ENCODE measurements around the gene CSNK1G1. TPM values are rescaled to one million over a fixed set of nuclear protein-coding genes. Genes with fewer than 3 reads are reported as not detected.

CSNK1G1 gene
- total RNA-seq, 2 donors from 2014 or later, result 3.5 to 4.8 TPM

GRCh38 chr15:64152507-64153387 lies 203.2 kb downstream of the CSNK1G1 start:
- Histone ChIP-seq H3K27me3 (no peaks in the 10 kb centered on the region), H3K27ac (peak overlapping the region; percentile 86 to 92), H3K36me3 (peaks cover 30% of the 10 kb centered on the region), H3K4me3 (peak overlapping the region; percentile 47 to 60), H3K9me3 (no peaks in the 10 kb centered on the region), H3K4me1 (peaks cover 0 to 47% of the 10 kb centered on the region in 2 donors)
- DNase-seq (ENCODE audit: low spot score), result no peak
- no peak for TF ChIP-seq CTCF (IDR thresholded peaks at IDR 0.05)

GRCh38 chr15:64151727-64152506 lies 204.1 kb downstream of the CSNK1G1 start, which contains the start of gene SNX22:
TSS of gene SNX22 (plus strand) at chr15:64151731. CDS start at chr15:64151776, 45 bp downstream.
- DNase-seq (ENCODE audit: low spot score), result no peak

GRCh38 chr15:64149893-64150578 lies 205.9 kb downstream of the CSNK1G1 start:
- peaks cover 2% of the 10 kb centered on the region for H3K36me3 ChIP-seq
- no peaks in the 10 kb centered on the region for H3K27me3 ChIP-seq
- no peak for TF ChIP-seq CTCF (IDR thresholded peaks at IDR 0.05)
- H3K4me3 ChIP-seq, result no peak overlapping the region
- peaks cover 0 to 49% of the 10 kb centered on the region in 2 donors for H3K4me1 ChIP-seq
- no peak overlapping the region for H3K27ac ChIP-seq
- DNase-seq (ENCODE audit: low spot score), result no peak
- H3K9me3 ChIP-seq, result no peaks in the 10 kb centered on the region

More at GRCh38 chr15:64151727-64152506, 204.1 kb downstream of the CSNK1G1 start, which contains the start of gene SNX22:
- Histone ChIP-seq H3K36me3 (peaks cover 21% of the 10 kb centered on the region), H3K4me1 (peaks cover 0 to 43% of the 10 kb centered on the region in 2 donors), H3K9me3 (no peaks in the 10 kb centered on the region), H3K27ac (peak within 1 kb of the TSS; percentile 86 to 92), H3K4me3 (peak within 1 kb of the TSS; percentile 47 to 60), H3K27me3 (no peaks in the 10 kb centered on the region)
- no peak for TF ChIP-seq CTCF (IDR thresholded peaks at IDR 0.05)

- Histone ChIP-seq H3K4me1 (peaks cover 0 to 49% of the 10 kb centered on the region in 2 donors), H3K27ac (no peak overlapping the region), H3K4me3 (no peak overlapping the region)
These were observed 206.5 kb downstream of the CSNK1G1 start for GRCh38 chr15:64149424-64149823.

More at GRCh38 chr15:64149424-64149823, 206.5 kb downstream of the CSNK1G1 start:
- H3K27me3 ChIP-seq, result no peaks in the 10 kb centered on the region
- no peak for DNase-seq (ENCODE audit: low spot score)
- H3K36me3 ChIP-seq, result peaks cover 4% of the 10 kb centered on the region
- H3K9me3 ChIP-seq, result no peaks in the 10 kb centered on the region
- TF ChIP-seq CTCF (IDR thresholded peaks at IDR 0.05), result no peak
